Measurements from ENCODE around the gene MRPL40. TPM values are rescaled to one million over a fixed set of nuclear protein-coding genes. Genes with fewer than 3 reads are reported as not detected.

Gene MRPL40
- total RNA-seq, 2 experiments from 2014 or later: 22.0 to 23.6 TPM

DNA sequence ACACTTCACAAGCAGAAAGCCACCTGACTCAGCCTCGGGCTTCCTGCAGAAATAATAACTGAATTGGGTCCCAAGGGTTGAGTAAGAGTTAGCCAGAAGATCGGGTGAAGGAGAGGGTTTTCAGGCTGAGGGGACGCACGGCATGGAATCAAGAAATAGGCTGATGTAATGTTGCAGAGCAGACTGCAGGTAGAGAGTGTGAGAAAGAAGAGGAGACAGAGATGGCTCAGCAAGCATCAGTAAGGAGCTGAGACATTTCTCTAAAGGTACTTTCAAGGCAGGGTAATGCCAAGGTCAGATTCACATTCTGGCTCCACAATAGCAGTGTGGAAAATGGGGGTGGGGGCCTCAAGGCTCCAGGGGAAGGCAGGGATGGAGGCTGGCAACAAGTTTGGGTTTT is 19.4 kb upstream of the MRPL40 start:
- no peak for ATAC-seq (ENCODE audit: low read depth)
- no peaks in the 10 kb centered on the region for H3K9me3 Mint-ChIP-seq
- H3K27ac Mint-ChIP-seq: peak overlapping the region; percentile 46
- H3K4me3 Mint-ChIP-seq: no peak overlapping the region
- peaks cover 18% of the 10 kb centered on the region for H3K36me3 Mint-ChIP-seq
- POLR2A ChIA-PET: interaction anchor here (1.0 kb wide), 1 partner anchor 34 kb away, joined by 3 read pairs; no protein-coding TSS in a partner anchor
- H3K27me3 Mint-ChIP-seq: no peaks in the 10 kb centered on the region
- peaks cover 16% of the 10 kb centered on the region for H3K4me1 Mint-ChIP-seq
- no peak for DNase-seq

DNA sequence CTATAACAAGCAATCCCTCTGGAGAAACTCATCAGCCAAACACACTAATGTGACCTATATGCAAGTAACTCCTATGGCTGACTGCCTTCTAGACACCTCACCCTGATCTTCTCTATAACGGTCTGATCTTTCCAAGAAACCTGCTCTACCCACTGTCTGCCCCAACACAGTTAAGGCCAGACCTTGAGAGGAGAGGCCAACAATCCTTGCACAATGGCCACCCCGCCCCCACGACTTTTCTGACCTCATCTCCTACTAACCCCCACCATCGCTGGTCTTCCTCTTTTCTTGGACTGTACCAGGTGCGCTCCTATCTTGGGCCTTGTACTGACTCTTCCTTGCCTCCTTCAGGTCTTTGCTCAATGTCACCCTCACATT is 13.3 kb upstream of the MRPL40 start:
- POLR2A ChIA-PET: interaction anchor here (1.8 to 4.8 kb wide), 2 partner anchors 10 to 12 kb away, joined by 4 to 28 read pairs; partner anchors contain the start of genes HIRA and MRPL40
- Mint-ChIP-seq H3K9me3 (no peaks in the 10 kb centered on the region), H3K4me1 (peaks cover 51% of the 10 kb centered on the region), H3K27me3 (no peaks in the 10 kb centered on the region), H3K36me3 (peaks cover 20% of the 10 kb centered on the region), H3K4me3 (peak overlapping the region; percentile 55), H3K27ac (peak overlapping the region; percentile 89)
- ATAC-seq (ENCODE audit: low read depth) (no peak), DNase-seq (no peak)

DNA sequence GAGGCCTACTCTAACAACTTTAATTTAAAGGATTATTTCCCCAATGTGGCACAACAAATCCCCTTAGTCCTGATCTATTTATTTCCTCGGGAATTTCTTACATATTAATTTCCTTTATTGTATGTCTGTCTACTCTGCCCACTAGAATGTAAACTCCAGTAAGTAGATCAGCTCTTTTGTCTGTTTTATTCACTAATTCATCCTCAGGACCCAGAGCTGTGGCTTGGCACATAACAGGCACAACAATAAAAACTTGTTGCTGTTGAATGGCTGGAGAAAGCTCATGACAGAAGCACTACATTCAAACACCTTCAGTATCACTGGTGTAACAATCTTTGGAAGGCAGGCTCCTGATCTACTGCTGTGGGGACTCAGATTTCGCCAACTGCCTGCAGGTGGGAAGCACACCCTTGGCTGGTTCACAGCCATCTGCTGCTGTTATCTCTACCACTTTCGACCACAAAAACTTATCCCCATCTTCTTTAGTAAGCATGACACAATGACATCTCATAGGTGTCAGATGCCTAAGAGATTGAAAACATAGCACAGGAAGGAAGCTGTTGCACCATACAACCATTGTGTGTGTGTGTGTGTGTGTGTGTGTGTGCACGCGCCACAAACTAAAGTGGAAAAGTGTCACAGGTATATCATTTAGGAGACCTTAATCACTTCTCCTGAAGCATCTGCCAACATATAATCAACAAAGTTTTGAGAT is 12.7 kb upstream of the MRPL40 start:
- H3K4me3 Mint-ChIP-seq: peak overlapping the region; percentile 55
- DNase-seq: no peak
- peaks cover 52% of the 10 kb centered on the region for H3K4me1 Mint-ChIP-seq
- H3K27ac Mint-ChIP-seq: peak overlapping the region; percentile 89
- POLR2A ChIA-PET: interaction anchor here (0.5 to 4.8 kb wide), 6 partner anchors 10 to 179 kb away, joined by 3 to 28 read pairs (median 3); partner anchors contain the start of genes CDC45, HIRA and MRPL40
- peaks cover 20% of the 10 kb centered on the region for H3K36me3 Mint-ChIP-seq
- no peaks in the 10 kb centered on the region for H3K27me3 Mint-ChIP-seq
- H3K9me3 Mint-ChIP-seq: no peaks in the 10 kb centered on the region
- ATAC-seq (ENCODE audit: low read depth): peak; percentile 94

DNA sequence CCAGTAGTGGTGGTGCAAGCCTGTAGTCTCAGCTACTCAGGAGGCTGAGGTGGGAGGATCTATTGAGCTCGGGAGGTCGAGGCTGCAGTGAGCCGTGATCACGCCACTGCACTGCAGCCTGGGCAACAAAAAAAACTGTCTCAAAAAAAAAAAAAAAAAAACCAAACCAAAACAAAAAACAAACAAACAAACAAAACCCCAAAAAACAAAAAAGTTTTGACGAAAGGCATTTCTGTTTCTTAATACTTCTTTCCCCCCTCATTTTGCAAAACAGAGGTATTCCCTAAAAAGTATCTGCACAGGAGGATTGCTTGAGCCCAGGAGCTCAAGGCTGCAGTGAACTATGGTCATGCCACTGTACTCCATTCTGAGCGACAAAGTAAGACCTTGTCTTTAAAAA is 12.0 kb upstream of the MRPL40 start:
- no peaks in the 10 kb centered on the region for H3K27me3 Mint-ChIP-seq
- ATAC-seq (ENCODE audit: low read depth) (no peak), DNase-seq (no peak)
- peak overlapping the region; percentile 89 for H3K27ac Mint-ChIP-seq
- H3K4me3 Mint-ChIP-seq: peak overlapping the region; percentile 55
- no peaks in the 10 kb centered on the region for H3K9me3 Mint-ChIP-seq
- peaks cover 56% of the 10 kb centered on the region for H3K4me1 Mint-ChIP-seq
- peaks cover 20% of the 10 kb centered on the region for H3K36me3 Mint-ChIP-seq
- POLR2A ChIA-PET: interaction anchor here (0.5 to 4.8 kb wide), 7 partner anchors 9 to 178 kb away, joined by 3 to 28 read pairs (median 3); partner anchors contain the start of genes CDC45, HIRA and MRPL40

DNA sequence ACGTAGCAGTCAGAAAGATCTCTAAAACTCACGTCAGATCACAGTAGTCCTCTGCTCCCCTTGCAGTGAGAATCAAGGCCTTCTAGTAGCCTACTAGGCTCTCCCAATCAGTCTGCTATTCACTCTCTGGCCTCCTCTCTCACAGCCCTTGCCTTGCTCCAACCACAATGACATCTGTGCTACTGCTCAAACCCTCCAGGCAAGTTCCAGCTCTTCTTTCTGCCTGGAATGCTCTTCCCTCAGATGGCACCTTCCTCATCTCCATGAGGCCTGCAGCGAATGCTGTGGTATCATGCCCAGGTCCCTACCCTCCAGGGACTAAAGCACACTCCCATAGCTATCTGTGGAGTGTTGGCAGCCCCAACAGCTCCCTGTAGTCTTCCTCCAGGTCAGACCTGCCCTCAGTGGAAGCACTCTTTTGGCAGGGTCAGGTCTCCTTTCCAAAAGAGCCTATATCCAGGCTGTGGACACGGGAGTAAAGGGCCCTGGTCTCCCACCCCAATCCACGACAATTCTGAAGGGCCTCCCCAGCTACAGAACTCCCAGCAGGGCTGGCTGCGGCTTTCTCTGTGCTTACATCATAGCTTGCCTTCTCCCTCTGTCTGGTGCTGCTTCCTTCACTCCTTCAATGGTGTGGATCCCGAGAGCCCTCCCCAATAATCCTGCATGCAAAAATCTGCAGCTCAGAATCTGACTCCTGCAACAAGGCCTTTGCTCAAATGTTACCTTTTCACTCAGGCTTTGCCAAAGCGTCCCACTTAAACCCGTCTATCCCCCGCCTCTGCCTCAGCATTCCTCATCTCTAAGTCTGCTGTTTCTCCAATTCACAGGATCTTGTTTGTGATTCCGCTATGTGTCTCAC is 9.7 kb upstream of the MRPL40 start:
- ATAC-seq (ENCODE audit: low read depth): no peak
- POLR2A ChIA-PET: interaction anchor here (0.6 to 4.8 kb wide), 2 partner anchors 9 to 282 kb away, joined by 3 to 28 read pairs; partner anchors contain the start of genes HIRA and MRPL40
- no peak for DNase-seq
- H3K4me1 Mint-ChIP-seq: peaks cover 63% of the 10 kb centered on the region
- H3K9me3 Mint-ChIP-seq: no peaks in the 10 kb centered on the region
- H3K27ac Mint-ChIP-seq: peak overlapping the region; percentile 35
- H3K4me3 Mint-ChIP-seq: no peak overlapping the region
- no peaks in the 10 kb centered on the region for H3K27me3 Mint-ChIP-seq
- H3K36me3 Mint-ChIP-seq: peaks cover 14% of the 10 kb centered on the region

DNA sequence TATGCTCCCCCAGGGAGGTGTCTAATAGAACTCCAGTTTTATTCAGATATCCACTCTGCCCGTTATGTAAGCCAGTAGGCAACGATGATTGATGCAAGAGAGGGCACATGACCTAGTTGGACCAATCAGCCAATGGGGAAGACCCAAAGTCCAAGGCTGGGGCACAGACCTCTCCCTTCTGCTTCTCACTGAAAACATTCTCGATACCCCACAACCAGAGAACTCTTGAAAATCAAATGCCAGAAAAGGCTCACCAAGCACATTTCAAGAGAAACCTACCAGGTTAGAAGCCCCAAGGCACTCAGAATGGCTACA is 8.2 kb upstream of the MRPL40 start:
- no peak for ATAC-seq (ENCODE audit: low read depth)
- H3K9me3 Mint-ChIP-seq: no peaks in the 10 kb centered on the region
- POLR2A ChIA-PET: no interaction called here
- H3K4me1 Mint-ChIP-seq: peaks cover 65% of the 10 kb centered on the region
- no peak overlapping the region for H3K27ac Mint-ChIP-seq
- H3K36me3 Mint-ChIP-seq: peaks cover 17% of the 10 kb centered on the region
- no peak overlapping the region for H3K4me3 Mint-ChIP-seq
- no peaks in the 10 kb centered on the region for H3K27me3 Mint-ChIP-seq
- DNase-seq: no peak

DNA sequence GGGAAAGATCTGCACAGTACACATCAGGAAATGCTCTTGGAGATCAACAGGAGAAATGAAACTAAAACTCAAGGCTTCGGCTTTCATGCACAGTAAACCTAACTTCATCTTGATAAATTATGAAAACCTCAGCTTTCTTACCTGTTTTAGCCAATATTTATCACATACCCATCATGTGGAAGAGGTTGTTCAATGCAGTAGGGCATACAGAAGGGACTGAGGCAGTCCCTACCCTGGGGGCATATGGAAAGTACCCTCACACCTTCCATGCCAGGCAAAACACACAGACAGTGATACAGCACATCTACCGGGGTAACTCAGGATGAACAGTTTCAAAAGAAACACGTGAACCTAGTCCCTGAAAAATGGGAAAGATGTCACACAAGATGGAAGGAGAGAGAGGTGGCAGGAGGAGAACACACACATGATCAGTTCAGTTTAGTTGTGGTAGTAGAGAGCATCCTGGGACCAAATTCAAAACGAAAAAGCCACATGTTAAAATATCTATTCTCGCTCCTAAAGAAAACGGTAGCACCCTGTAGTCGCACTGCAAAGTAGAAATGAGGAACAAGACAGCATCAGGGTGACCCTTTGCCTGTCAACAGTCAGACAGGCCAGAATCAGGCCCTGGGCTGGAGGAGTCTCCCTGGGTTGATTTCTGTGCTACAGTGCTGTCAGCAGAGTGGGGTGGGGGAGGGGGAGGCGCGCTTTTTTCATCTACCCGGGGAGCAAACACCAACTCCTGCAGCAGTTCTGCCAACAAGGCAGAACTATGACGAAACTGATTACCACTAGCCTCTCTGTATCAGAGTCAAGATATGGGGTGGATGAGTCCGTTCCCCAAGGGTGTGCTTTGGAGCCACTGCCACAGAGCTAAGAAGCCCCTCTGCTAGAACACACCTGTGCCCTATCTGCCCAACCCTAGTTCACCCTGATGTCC is 2.1 kb upstream of the MRPL40 start:
- DNase-seq: no peak
- POLR2A ChIA-PET: interaction anchor here (1.0 to 6.9 kb wide), 3 partner anchors 9 to 16 kb away, joined by 4 to 70 read pairs (median 28); partner anchors contain the start of gene C22orf39
- Mint-ChIP-seq H3K4me1 (peaks cover 36% of the 10 kb centered on the region), H3K9me3 (no peaks in the 10 kb centered on the region), H3K36me3 (peaks cover 17% of the 10 kb centered on the region), H3K27ac (peak overlapping the region; percentile 89), H3K27me3 (no peaks in the 10 kb centered on the region), H3K4me3 (peak overlapping the region; percentile 92)
- ATAC-seq (ENCODE audit: low read depth): peak; percentile 14

DNA sequence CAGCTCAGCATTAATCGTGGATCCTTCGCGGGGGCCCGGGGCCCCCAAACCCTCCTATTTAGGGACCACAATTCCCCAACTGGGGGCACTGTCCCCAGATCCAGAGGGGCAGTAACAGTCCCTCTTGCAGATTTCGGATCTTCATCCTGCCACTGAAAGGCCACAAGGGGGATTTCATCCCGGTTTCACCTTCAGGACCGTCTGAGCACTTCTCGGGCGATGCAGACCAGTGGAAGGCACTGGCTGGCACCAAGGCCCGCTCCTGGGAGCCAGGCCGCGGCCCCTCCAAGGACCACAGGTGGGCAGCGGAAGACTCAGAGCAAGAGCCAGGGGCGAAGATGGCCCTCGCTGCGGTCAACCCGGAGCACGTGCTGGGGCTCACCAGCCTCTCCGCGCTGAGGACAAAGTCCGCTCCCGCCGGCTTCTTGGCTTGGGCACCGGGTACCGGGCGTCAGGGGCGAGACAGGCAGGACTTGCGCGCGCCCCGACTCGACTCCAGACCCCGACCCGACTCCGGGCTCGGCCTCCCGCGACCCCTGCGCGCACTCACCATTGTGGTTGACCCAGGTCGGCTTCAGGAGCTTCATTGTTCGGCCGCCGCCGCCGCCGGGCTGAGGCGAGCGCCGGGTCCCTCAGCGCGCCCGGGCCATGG is 1.3 kb upstream of the MRPL40 start:
- peak overlapping the region; percentile 89 for H3K27ac Mint-ChIP-seq
- POLR2A ChIA-PET: interaction anchor here (0.6 to 6.9 kb wide), 8 partner anchors 10 to 316 kb away, joined by 3 to 70 read pairs (median 4); partner anchors contain the start of genes C22orf39, CDC45, CLTCL1 and UFD1
- H3K27me3 Mint-ChIP-seq: no peaks in the 10 kb centered on the region
- H3K4me3 Mint-ChIP-seq: peak overlapping the region; percentile 92
- DNase-seq: peak; percentile 67
- peaks cover 35% of the 10 kb centered on the region for H3K4me1 Mint-ChIP-seq
- no peak for ATAC-seq (ENCODE audit: low read depth)
- no peaks in the 10 kb centered on the region for H3K9me3 Mint-ChIP-seq
- peaks cover 16% of the 10 kb centered on the region for H3K36me3 Mint-ChIP-seq

DNA sequence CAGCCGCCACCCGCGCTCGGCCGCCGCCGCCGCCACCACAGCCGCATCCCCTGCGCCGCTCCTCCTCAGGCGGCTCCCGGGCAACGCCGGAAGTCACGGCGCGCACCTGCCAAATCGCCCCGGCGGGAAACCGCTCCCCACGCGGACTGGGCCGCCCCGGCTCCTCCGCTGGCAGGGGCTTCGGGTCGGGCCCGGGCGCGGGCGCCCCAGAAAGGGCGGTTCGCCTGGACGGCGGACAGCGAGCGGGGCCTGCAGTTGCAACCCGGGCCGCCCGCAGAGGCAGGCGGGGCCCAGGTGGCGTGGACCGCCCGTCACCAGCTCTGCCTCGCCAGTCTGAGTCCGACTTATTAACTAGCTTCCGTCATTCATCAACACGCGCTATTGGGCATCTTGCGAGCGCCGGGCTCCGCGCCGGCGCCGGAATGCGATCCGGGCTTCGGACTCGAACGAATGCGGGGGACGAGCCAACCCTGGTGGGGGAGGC is 654 bp upstream of the MRPL40 start, which contains the start of gene HIRA:
Gene HIRA, minus strand, starts transcription at position 85 of the 484 bp plus-strand sequence. CDS start 257 bp downstream, outside the sequence.
- ATAC-seq (ENCODE audit: low read depth): peak; percentile 47
- POLR2A ChIA-PET: interaction anchor here (0.6 to 6.9 kb wide), 8 partner anchors 10 to 317 kb away, joined by 3 to 70 read pairs (median 4); partner anchors contain the start of genes C22orf39, CDC45, CLTCL1 and UFD1
- Mint-ChIP-seq H3K4me1 (peaks cover 28% of the 10 kb centered on the region), H3K27ac (peak within 1 kb of the TSS; percentile 95), H3K4me3 (peak within 1 kb of the TSS; percentile 93), H3K36me3 (peaks cover 13% of the 10 kb centered on the region), H3K27me3 (no peaks in the 10 kb centered on the region), H3K9me3 (no peaks in the 10 kb centered on the region)
- DNase-seq: peak; percentile 95

DNA sequence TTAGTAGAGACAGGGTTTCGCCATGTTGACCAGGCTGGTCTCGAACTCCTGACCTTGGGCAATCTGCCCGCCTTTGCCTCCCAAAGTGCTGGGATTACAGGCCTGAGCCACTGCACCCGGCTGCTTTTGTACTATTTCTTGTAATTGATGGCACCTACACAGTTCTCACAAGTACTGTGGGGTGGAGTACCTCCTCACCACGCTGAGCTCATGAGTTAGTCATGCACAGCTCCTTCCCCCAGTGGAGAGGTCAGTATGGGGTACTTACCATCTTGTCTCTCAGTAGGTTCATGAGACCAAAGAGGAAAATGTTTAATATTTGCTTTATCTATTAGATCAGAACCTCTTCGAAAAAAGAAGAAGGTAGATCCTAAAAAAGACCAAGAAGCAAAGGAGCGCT is 2.1 kb downstream of the MRPL40 start:
- Mint-ChIP-seq H3K4me1 (peaks cover 15% of the 10 kb centered on the region), H3K27me3 (no peaks in the 10 kb centered on the region), H3K4me3 (no peak overlapping the region), H3K27ac (no peak overlapping the region), H3K9me3 (no peaks in the 10 kb centered on the region), H3K36me3 (peaks cover 6% of the 10 kb centered on the region)
- no peak for ATAC-seq (ENCODE audit: low read depth)
- DNase-seq: no peak
- POLR2A ChIA-PET: interaction anchor here (0.6 to 6.9 kb wide), 4 partner anchors 12 to 215 kb away, joined by 3 to 70 read pairs (median 4); partner anchors contain the start of gene C22orf39

DNA sequence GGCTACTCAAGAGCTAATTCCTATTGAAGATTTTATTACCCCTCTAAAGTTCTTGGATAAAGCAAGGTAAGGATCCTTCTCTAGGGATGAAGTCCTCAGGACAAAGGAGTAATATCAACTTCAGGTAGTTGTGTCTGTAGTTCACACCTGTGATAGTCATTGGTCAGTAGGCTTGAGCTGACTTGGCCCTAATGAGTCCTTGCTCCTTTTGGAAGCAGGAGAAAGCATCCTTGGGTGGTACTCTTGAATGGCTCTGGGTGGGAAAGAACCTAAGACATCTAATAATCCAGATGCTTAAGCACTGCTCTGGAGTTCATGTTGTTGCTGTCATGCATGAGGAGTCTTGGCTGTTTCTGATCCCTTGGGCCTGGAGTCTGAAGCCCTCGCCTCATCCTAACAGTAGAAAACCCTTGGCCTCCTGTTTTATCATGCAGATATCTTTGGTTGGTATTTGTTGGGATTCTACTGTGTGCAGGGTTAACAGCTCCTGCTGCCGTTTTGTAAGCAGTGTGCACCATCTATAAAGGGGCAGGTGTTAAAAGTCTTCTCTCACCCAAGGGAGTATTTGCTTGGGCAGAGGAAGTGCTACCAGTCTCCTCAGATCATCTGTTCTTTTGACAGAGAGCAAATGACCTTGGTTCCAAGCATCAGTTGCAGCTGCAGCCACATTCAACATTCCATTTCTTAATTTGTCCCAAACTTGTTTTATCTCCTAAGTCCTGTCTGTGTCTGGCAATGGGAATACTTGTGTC is 2.7 kb downstream of the MRPL40 start:
- Mint-ChIP-seq H3K4me3 (no peak overlapping the region), H3K36me3 (peaks cover 4% of the 10 kb centered on the region), H3K4me1 (peaks cover 10% of the 10 kb centered on the region), H3K27ac (peak overlapping the region; percentile 56), H3K27me3 (no peaks in the 10 kb centered on the region), H3K9me3 (no peaks in the 10 kb centered on the region)
- no peak for DNase-seq
- no peak for ATAC-seq (ENCODE audit: low read depth)
- POLR2A ChIA-PET: interaction anchor here (1.2 to 6.9 kb wide), 2 partner anchors 11 to 29 kb away, joined by 3 to 70 read pairs; partner anchors contain the start of gene C22orf39

All from activated naive CD8-positive, alpha-beta T cell treated with anti-CD3 and anti-CD28 coated beads, Interleukin-2, amount 10 ng/mL, durations not matched to agents 7 days and 5 days (primary cell).